B cell (primary cell): ENCODE data around the gene SLC38A6. TPM values are rescaled to one million over a fixed set of nuclear protein-coding genes. Genes with fewer than 3 reads are reported as not detected.

Experiments used
- ATAC-seq: fragments of 200-7000 bp; cut with Tn5 transposase; one replicate; pipeline ENCODE4 v1.10.0; 2021; ENCODE audit warnings: low read depth, mild to moderate bottlenecking, moderate number of reproducible peaks, moderate library complexity
- CTCF ChIA-PET: fragments of 350-600 bp; sonication (Branson Sonifier 250); formaldehyde crosslinking; loops from one replicate; lab custom pipeline; 2021; ENCODE audit warnings: antibody characterized with exemption, inconsistent platforms; lab: Charles Lee
- POLR2A ChIA-PET: fragments of 350-600 bp; sonication (Branson Sonifier 250); formaldehyde crosslinking; loops from one replicate; lab custom pipeline; 2021; ENCODE audit warnings: antibody characterized with exemption; lab: Charles Lee
- DNase-seq: peaks from one replicate; pipeline ENCODE4 v3.0.0; 2013
- H2AFZ ChIP-seq: 2 replicates; pipeline ENCODE4 v1.6.1; 2012; ENCODE audit warnings: mild to moderate bottlenecking, low read depth, low read length; ENCODE audit not compliant: insufficient read depth, poor library complexity, severe bottlenecking
- H3K27ac ChIP-seq, 2 donors: 1 replicate in 1 of 2; 2 replicates in 1 of 2; pipeline ENCODE4 v1.5.1; 2012 to 2013; ENCODE audit warnings: low read length in 2 of 2, mild to moderate bottlenecking in 2 of 2, moderate library complexity in 1 of 2
- H3K27me3 ChIP-seq, 4 experiments: fragments of 200-600 bp in 1 of 4; sonication (generic) in 1 of 4; replicated peaks in 1 of 4; 1 replicate in 2 of 4; 2 replicates in 2 of 4; pipeline versions ENCODE4 v1.6.1 to v1.7.0; 2013 to 2016; ENCODE audit warnings: low read length in 3 of 4, mild to moderate bottlenecking in 2 of 4, mixed read lengths in 1 of 4, moderate library complexity in 1 of 4; ENCODE audit not compliant: insufficient read depth in 4 of 4, control insufficient read depth in 3 of 4; ENCODE audit errors: control extremely low read depth in 1 of 4
- H3K36me3 ChIP-seq, 2 experiments: replicated peaks in 1 of 2; 1 replicate in 1 of 2; 2 replicates in 1 of 2; pipeline versions ENCODE4 v1.6.1 to v1.7.1; 2013; ENCODE audit warnings: low read length in 1 of 2; ENCODE audit not compliant: insufficient read depth in 2 of 2, control insufficient read depth in 1 of 2; ENCODE audit errors: control extremely low read depth in 1 of 2, extremely low read depth in 1 of 2
- H3K4me1 ChIP-seq, 2 donors: fragments of 200-600 bp in 1 of 2; sonication (generic) in 1 of 2; 1 replicate in 1 of 2; 2 replicates in 1 of 2; pipeline versions ENCODE4 v1.5.1 to v1.6.1; 2013 to 2017; ENCODE audit warnings: low read length in 2 of 2; ENCODE audit not compliant: control insufficient read depth in 2 of 2, insufficient read depth in 2 of 2
- H3K4me2 ChIP-seq: replicated peaks from 2 replicates; pipeline ENCODE3; 2012; ENCODE audit warnings: mild to moderate bottlenecking, low read depth, low read length; ENCODE audit not compliant: poor library complexity, severe bottlenecking
- H3K4me3 ChIP-seq, 5 experiments: fragments of 200-600 bp in 1 of 5; sonication (generic) in 1 of 5; 1 replicate in 3 of 5; 2 replicates in 2 of 5; pipeline versions ENCODE4 v1.5.1 to v1.7.0; 2011 to 2016; ENCODE audit warnings: low read length in 4 of 5, mild to moderate bottlenecking in 4 of 5, low read depth in 2 of 5, control low read depth in 1 of 5, moderate library complexity in 1 of 5; ENCODE audit not compliant: insufficient read depth in 1 of 5; ENCODE audit errors: control extremely low read depth in 1 of 5, extremely low read depth in 1 of 5
- H3K79me2 ChIP-seq: fragments of 200-600 bp; sonication (generic); one replicate; pipeline ENCODE4 v1.6.0; 2016; ENCODE audit warnings: low read length; ENCODE audit not compliant: control insufficient read depth, insufficient read depth
- H3K9ac ChIP-seq: fragments of 200-600 bp; sonication (generic); 2 replicates; pipeline ENCODE4 v1.6.1; 2017; ENCODE audit warnings: mild to moderate bottlenecking, low read length, moderate library complexity
- H3K9me3 ChIP-seq, 3 donors: one replicate each; pipeline versions ENCODE4 v1.6.1 to v1.7.1; 2013; ENCODE audit warnings: low read length in 2 of 3; ENCODE audit not compliant: control insufficient read depth in 2 of 3, insufficient read depth in 1 of 3; ENCODE audit errors: control extremely low read depth in 1 of 3
- H4K20me1 ChIP-seq: 2 replicates; pipeline ENCODE4 v1.6.0; 2012; ENCODE audit warnings: mild to moderate bottlenecking, low read length; ENCODE audit not compliant: insufficient read depth, control insufficient read depth, poor library complexity, severe bottlenecking
- H3K27ac Mint-ChIP-seq: one replicate; pipeline ENCODE4 v1.8.0; 2021; ENCODE audit warnings: mixed read lengths
- H3K27me3 Mint-ChIP-seq: one replicate; pipeline ENCODE4 v1.8.0; 2021; ENCODE audit warnings: mixed read lengths
- H3K4me1 Mint-ChIP-seq: one replicate; pipeline ENCODE4 v1.8.0; 2021; ENCODE audit warnings: mixed read lengths
- H3K4me3 Mint-ChIP-seq: one replicate; pipeline ENCODE4 v1.8.0; 2021; ENCODE audit warnings: mixed read lengths
- H3K9me3 Mint-ChIP-seq: one replicate; pipeline ENCODE4 v1.8.0; 2022; ENCODE audit warnings: mixed read lengths; ENCODE audit not compliant: insufficient read depth
- CTCF ChIP-seq: fragments of 200-600 bp; IDR thresholded peaks from one replicate; pipeline ENCODE4 v1.8.0; 2022; ENCODE audit warnings: antibody characterized with exemption, mild to moderate bottlenecking
- EZH2 ChIP-seq: IDR thresholded peaks from 2 replicates; pipeline ENCODE4 v1.6.1; 2012; ENCODE audit warnings: borderline replicate concordance, low read depth, mild to moderate bottlenecking, moderate library complexity, low read length; ENCODE audit not compliant: insufficient read depth, poor library complexity, severe bottlenecking
- WGBS: methylation state at CpG from one replicate; pipeline ENCODE4 v1.1.5; 2013; ENCODE audit warnings: missing lambda C conversion rate; ENCODE audit not compliant: insufficient coverage; 5-methylcytosine and 5-hydroxymethylcytosine counted together
- intact Hi-C: fragments of 100-400 bp; cut with micrococcal nuclease; formaldehyde crosslinking; loops from one replicate; pipeline ENCODE4 v1.10.0; 2022
- polyA plus RNA-seq: library from polyadenylated mRNA; depleted of rRNA; stranded (reverse); fragments of >200 nt; gene quantifications from 2 replicates; pipeline ENCODE4 v1.2.3, GENCODE V29; 2012
- total RNA-seq, 2 donors: library from RNA; stranded (reverse); fragments of 120-200 nt in 1 of 2; gene quantifications; 1 replicate in 1 of 2; 2 replicates in 1 of 2; pipeline versions ENCODE4 v1.2.3 to v1.2.4, GENCODE V29; 2013 to 2022

Gene SLC38A6
- total and polyA plus RNA-seq, 2 donors (not counting 1 experiment from before 2014, with no cell fraction given): 6.4 to 15.9 TPM

- Histone ChIP-seq H3K79me2 (no peaks in the 10 kb centered on the region), H3K36me3 (peaks cover 0 to 3% of the 10 kb centered on the region in 2 experiments), H4K20me1 (no peaks in the 10 kb centered on the region), H3K4me3 (no peak overlapping the region), H3K4me1 (no peaks in the 10 kb centered on the region), H3K9ac (no peak overlapping the region), H3K4me2 (no peak overlapping the region), H3K27ac (no peak overlapping the region), H2AFZ (no peak overlapping the region), H3K9me3 (peaks cover 0 to 1% (median 0%) of the 10 kb centered on the region in 3 donors), H3K27me3 (no peaks in the 10 kb centered on the region)
- CTCF ChIA-PET: no interaction called here
- TF ChIP-seq EZH2 (no peak), CTCF (no peak)
- intact Hi-C loops: no loop called here
- DNase-seq: no peak
- POLR2A ChIA-PET: no interaction called here
- no peak overlapping the region for H3K27ac Mint-ChIP-seq
- no peak overlapping the region for H3K4me3 Mint-ChIP-seq
- H3K27me3 Mint-ChIP-seq: no peaks in the 10 kb centered on the region
- no peak for ATAC-seq
- no peaks in the 10 kb centered on the region for H3K9me3 Mint-ChIP-seq
- no CpG with 5 or more reads among the region's 1 CpG for WGBS
- peaks cover 3% of the 10 kb centered on the region for H3K4me1 Mint-ChIP-seq
Observed at GRCh38 chr14:60968099-60968498, 12.9 kb upstream of the SLC38A6 start.

- ATAC-seq: no peak
- intact Hi-C loops: no loop called here
- no peaks in the 10 kb centered on the region for H3K9me3 Mint-ChIP-seq
- Histone ChIP-seq H3K4me3 (no peak overlapping the region), H3K79me2 (no peaks in the 10 kb centered on the region), H3K4me2 (no peak overlapping the region), H3K4me1 (no peaks in the 10 kb centered on the region), H3K9me3 (peaks cover 0 to 1% (median 0%) of the 10 kb centered on the region in 3 donors), H2AFZ (no peak overlapping the region), H3K27me3 (no peaks in the 10 kb centered on the region), H4K20me1 (no peaks in the 10 kb centered on the region), H3K9ac (no peak overlapping the region), H3K27ac (no peak overlapping the region), H3K36me3 (peaks cover 0 to 3% of the 10 kb centered on the region in 2 experiments)
- H3K27ac Mint-ChIP-seq: no peak overlapping the region
- CTCF ChIA-PET: no interaction called here
- POLR2A ChIA-PET: no interaction called here
- H3K27me3 Mint-ChIP-seq: no peaks in the 10 kb centered on the region
- peaks cover 3% of the 10 kb centered on the region for H3K4me1 Mint-ChIP-seq
- H3K4me3 Mint-ChIP-seq: no peak overlapping the region
- DNase-seq: no peak
- TF ChIP-seq CTCF: no peak
- TF ChIP-seq EZH2: no peak
Observed at GRCh38 chr14:60968671-60969070, 12.4 kb upstream of the SLC38A6 start.
